MM.1S (cell line): ENCODE measurements around the gene CYB5R4.

ENCODE experiments used
- DNase-seq: peaks from one replicate; pipeline ENCODE4 v3.0.0-alpha.2; 2015
- H2AFZ ChIP-seq: fragments of 300-600 bp; sonication (generic); 2 replicates; pipeline ENCODE4 v1.6.0; 2016; ENCODE audit warnings: antibody characterized with exemption, low read length
- H3F3A ChIP-seq: fragments of 300-600 bp; sonication (generic); 2 replicates; pipeline ENCODE4 v1.6.1; 2016; ENCODE audit warnings: mild to moderate bottlenecking, antibody characterized with exemption, low read length, moderate library complexity, mixed read lengths; ENCODE audit not compliant: insufficient read depth
- H3K27ac ChIP-seq: fragments of 300-600 bp; sonication (generic); 2 replicates; pipeline ENCODE4 v1.5.1; 2016; ENCODE audit warnings: mild to moderate bottlenecking, low read length
- H3K27me3 ChIP-seq: fragments of 300-600 bp; sonication (generic); replicated peaks from 2 replicates; pipeline ENCODE4 v1.6.0; 2016; ENCODE audit warnings: low read length; ENCODE audit not compliant: insufficient read depth
- H3K36me3 ChIP-seq: fragments of 300-600 bp; sonication (generic); replicated peaks from 2 replicates; pipeline ENCODE4 v1.6.1; 2016; ENCODE audit warnings: mild to moderate bottlenecking, low read length, mixed read lengths; ENCODE audit not compliant: insufficient read depth
- H3K4me1 ChIP-seq: fragments of 300-600 bp; sonication (generic); 2 replicates; pipeline ENCODE4 v1.6.1; 2016; ENCODE audit warnings: low read length, mixed read lengths
- H3K4me2 ChIP-seq: fragments of 300-600 bp; sonication (generic); 2 replicates; pipeline ENCODE4 v1.6.0; 2016; ENCODE audit warnings: low read depth, low read length
- H3K4me3 ChIP-seq: fragments of 300-600 bp; sonication (generic); 2 replicates; pipeline ENCODE4 v1.5.1; 2016; ENCODE audit warnings: low read length, mixed read lengths
- H3K79me2 ChIP-seq: fragments of 300-600 bp; sonication (generic); 2 replicates; pipeline ENCODE4 v1.6.1; 2016; ENCODE audit warnings: mixed run types, low read length, mixed read lengths
- H3K9ac ChIP-seq: fragments of 300-600 bp; sonication (generic); 2 replicates; pipeline ENCODE4 v1.6.1; 2016; ENCODE audit warnings: low read length, mixed read lengths
- H3K9me2 ChIP-seq: fragments of 300-600 bp; sonication (generic); replicated peaks from 2 replicates; pipeline ENCODE4 v1.6.1; 2016; ENCODE audit warnings: mild to moderate bottlenecking, low read length, mixed read lengths; ENCODE audit not compliant: insufficient read depth
- H3K9me3 ChIP-seq: fragments of 300-600 bp; sonication (generic); replicated peaks from 2 replicates; pipeline ENCODE4 v1.6.1; 2016; ENCODE audit warnings: mild to moderate bottlenecking, low read length, mixed read lengths; ENCODE audit not compliant: insufficient read depth
- H4K20me1 ChIP-seq: fragments of 300-600 bp; sonication (generic); 2 replicates; pipeline ENCODE4 v1.6.1; 2016; ENCODE audit warnings: mild to moderate bottlenecking, low read length, moderate library complexity, mixed read lengths; ENCODE audit not compliant: insufficient read depth
- EZH2 ChIP-seq: fragments of 300-600 bp; sonication (generic); optimal IDR thresholded peaks from 2 replicates; pipeline ENCODE3; 2017; ENCODE audit warnings: low read depth, mild to moderate bottlenecking, antibody characterized with exemption, low read length, mixed read lengths
- EZH2phosphoT487 ChIP-seq: fragments of 300-600 bp; sonication (generic); IDR thresholded peaks from 2 replicates; pipeline ENCODE4 v1.6.1; 2018; ENCODE audit warnings: antibody characterized with exemption, low read length
- TF ChIP-seq, protein P1 (sequence below): fragments of 300-600 bp; sonication (generic); IDR thresholded peaks from 2 replicates; pipeline ENCODE4 v1.5.1; 2016; ENCODE audit warnings: antibody characterized with exemption, low read length, mixed read lengths

CYB5R4 gene

GRCh38 chr6:84003131-84003530 lies 143.6 kb downstream of the CYB5R4 start:
- Histone ChIP-seq H2AFZ (no peak overlapping the region), H3K4me2 (no peak overlapping the region), H3K36me3 (no peaks in the 10 kb centered on the region), H3K9me2 (no peaks in the 10 kb centered on the region), H3K27ac (no peak overlapping the region), H3K79me2 (no peaks in the 10 kb centered on the region), H3K9me3 (no peaks in the 10 kb centered on the region), H3K4me1 (no peaks in the 10 kb centered on the region), H3K9ac (no peak overlapping the region), H4K20me1 (no peaks in the 10 kb centered on the region), H3F3A (no peaks in the 10 kb centered on the region), H3K4me3 (no peak overlapping the region), H3K27me3 (no peaks in the 10 kb centered on the region)
- TF ChIP-seq, protein P1, sequence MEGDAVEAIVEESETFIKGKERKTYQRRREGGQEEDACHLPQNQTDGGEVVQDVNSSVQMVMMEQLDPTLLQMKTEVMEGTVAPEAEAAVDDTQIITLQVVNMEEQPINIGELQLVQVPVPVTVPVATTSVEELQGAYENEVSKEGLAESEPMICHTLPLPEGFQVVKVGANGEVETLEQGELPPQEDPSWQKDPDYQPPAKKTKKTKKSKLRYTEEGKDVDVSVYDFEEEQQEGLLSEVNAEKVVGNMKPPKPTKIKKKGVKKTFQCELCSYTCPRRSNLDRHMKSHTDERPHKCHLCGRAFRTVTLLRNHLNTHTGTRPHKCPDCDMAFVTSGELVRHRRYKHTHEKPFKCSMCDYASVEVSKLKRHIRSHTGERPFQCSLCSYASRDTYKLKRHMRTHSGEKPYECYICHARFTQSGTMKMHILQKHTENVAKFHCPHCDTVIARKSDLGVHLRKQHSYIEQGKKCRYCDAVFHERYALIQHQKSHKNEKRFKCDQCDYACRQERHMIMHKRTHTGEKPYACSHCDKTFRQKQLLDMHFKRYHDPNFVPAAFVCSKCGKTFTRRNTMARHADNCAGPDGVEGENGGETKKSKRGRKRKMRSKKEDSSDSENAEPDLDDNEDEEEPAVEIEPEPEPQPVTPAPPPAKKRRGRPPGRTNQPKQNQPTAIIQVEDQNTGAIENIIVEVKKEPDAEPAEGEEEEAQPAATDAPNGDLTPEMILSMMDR: no peak
- TF ChIP-seq EZH2: no peak
- no peak for TF ChIP-seq EZH2phosphoT487
- no peak for DNase-seq

- H3K36me3 ChIP-seq: no peaks in the 10 kb centered on the region
- no peaks in the 10 kb centered on the region for H3K4me1 ChIP-seq
- no peak overlapping the region for H3K27ac ChIP-seq
- no peaks in the 10 kb centered on the region for H3F3A ChIP-seq
- no peak for TF ChIP-seq EZH2phosphoT487
- TF ChIP-seq, protein P1: no peak
- TF ChIP-seq EZH2: no peak
- H3K27me3 ChIP-seq: no peaks in the 10 kb centered on the region
- H3K4me3 ChIP-seq: no peak overlapping the region
- DNase-seq: no peak
- H3K9me2 ChIP-seq: no peaks in the 10 kb centered on the region
- H4K20me1 ChIP-seq: no peaks in the 10 kb centered on the region
- no peak overlapping the region for H3K9ac ChIP-seq
- H2AFZ ChIP-seq: no peak overlapping the region
- no peaks in the 10 kb centered on the region for H3K9me3 ChIP-seq
- H3K79me2 ChIP-seq: no peaks in the 10 kb centered on the region
- H3K4me2 ChIP-seq: no peak overlapping the region
Measured at GRCh38 chr6:84003654-84004053, 144.2 kb downstream of the CYB5R4 start.

- no peak for DNase-seq
- H3K27ac ChIP-seq: no peak overlapping the region
- H3K4me1 ChIP-seq: no peaks in the 10 kb centered on the region
- no peaks in the 10 kb centered on the region for H3K27me3 ChIP-seq
- H3K9me3 ChIP-seq: no peaks in the 10 kb centered on the region
- no peak overlapping the region for H3K4me2 ChIP-seq
- no peaks in the 10 kb centered on the region for H3F3A ChIP-seq
- no peak overlapping the region for H3K4me3 ChIP-seq
- no peaks in the 10 kb centered on the region for H3K36me3 ChIP-seq
- H3K9ac ChIP-seq: no peak overlapping the region
- no peaks in the 10 kb centered on the region for H3K9me2 ChIP-seq
- no peaks in the 10 kb centered on the region for H3K79me2 ChIP-seq
- no peak overlapping the region for H2AFZ ChIP-seq
- TF ChIP-seq EZH2phosphoT487 (no peak), EZH2 (no peak)
- TF ChIP-seq, protein P1: no peak
- H4K20me1 ChIP-seq: no peaks in the 10 kb centered on the region
Measured at GRCh38 chr6:84007871-84008270, 148.4 kb downstream of the CYB5R4 start.
